Breast epithelium (tissue), 3 donors: Measurements from ENCODE around the gene MYO9B.

Experiments used
- POLR2A ChIP-seq: fragments of 450-650 bp; IDR thresholded peaks from one replicate; pipeline ENCODE4 v1.6.1; 2016; ENCODE audit warnings: antibody characterized with exemption, mild to moderate bottlenecking, moderate library complexity
- POLR2AphosphoS5 ChIP-seq, 3 donors: sonication (generic); formaldehyde crosslinking; IDR thresholded peaks; one replicate each; pipeline ENCODE4 v1.6.1; 2017; ENCODE audit warnings: antibody characterized with exemption in 3 of 3
- TF ChIP-seq, protein P1 (sequence below), 3 donors: fragments of 450-650 bp; IDR thresholded peaks; one replicate each; pipeline ENCODE4 v1.5.1; 2016 to 2017; ENCODE audit warnings: antibody characterized with exemption in 3 of 3, mild to moderate bottlenecking in 3 of 3, moderate library complexity in 3 of 3

DNA sequence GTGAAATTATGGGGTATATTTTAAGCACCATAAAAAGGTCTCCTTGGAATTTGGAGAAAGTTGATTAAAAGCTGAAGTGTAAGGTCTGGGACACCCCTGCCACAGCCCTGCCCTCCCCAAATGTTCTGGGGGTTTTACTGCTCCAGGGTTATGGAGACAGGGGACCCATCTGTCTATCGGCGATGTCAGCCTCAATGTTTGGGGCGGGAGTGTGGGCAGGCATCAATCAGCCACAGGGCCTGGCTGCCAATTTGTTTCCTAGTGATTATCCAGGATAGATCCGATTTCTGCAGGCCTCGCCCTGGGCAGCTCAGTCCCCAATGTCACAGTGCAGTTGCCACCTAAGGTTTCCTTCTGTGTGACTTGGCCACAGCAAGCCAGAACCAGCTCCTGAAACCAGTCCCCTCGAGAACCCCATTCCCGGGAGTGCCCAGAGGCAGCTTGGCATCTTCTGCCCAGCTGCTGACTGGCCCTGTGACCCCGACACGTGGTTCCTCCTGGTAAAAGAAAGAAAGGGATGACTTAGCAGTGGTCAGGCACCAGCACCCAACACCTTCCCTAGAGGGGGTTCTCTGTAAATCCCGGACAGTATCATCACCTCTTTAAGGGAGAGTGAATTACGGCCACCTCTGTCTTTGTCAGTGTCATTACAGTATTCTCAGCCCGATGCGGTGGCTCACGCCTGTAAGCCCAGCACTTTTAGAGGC lies 41.6 kb downstream of the MYO9B start:
- TF ChIP-seq, protein P1, sequence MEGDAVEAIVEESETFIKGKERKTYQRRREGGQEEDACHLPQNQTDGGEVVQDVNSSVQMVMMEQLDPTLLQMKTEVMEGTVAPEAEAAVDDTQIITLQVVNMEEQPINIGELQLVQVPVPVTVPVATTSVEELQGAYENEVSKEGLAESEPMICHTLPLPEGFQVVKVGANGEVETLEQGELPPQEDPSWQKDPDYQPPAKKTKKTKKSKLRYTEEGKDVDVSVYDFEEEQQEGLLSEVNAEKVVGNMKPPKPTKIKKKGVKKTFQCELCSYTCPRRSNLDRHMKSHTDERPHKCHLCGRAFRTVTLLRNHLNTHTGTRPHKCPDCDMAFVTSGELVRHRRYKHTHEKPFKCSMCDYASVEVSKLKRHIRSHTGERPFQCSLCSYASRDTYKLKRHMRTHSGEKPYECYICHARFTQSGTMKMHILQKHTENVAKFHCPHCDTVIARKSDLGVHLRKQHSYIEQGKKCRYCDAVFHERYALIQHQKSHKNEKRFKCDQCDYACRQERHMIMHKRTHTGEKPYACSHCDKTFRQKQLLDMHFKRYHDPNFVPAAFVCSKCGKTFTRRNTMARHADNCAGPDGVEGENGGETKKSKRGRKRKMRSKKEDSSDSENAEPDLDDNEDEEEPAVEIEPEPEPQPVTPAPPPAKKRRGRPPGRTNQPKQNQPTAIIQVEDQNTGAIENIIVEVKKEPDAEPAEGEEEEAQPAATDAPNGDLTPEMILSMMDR (IDR thresholded peaks at IDR 0.05) = no peak
- TF ChIP-seq POLR2A (no peak), POLR2AphosphoS5 (IDR thresholded peaks at IDR 0.05) (no peak)
